Loucy (cell line): ENCODE results near the gene CCDC102B.

Experiments
- EZH2phosphoT487 ChIP-seq: fragments of 200-600 bp; IDR thresholded peaks from 2 replicates; pipeline ENCODE4 v1.6.1; 2018; ENCODE audit warnings: antibody characterized with exemption, mild to moderate bottlenecking, moderate library complexity, borderline replicate concordance
- TF ChIP-seq, protein P1 (sequence below): fragments of 200-600 bp; sonication (generic); conservative IDR thresholded peaks from 2 replicates; pipeline ENCODE4 v1.5.1; 2014; ENCODE audit warnings: mild to moderate bottlenecking, antibody characterized with exemption, low read length

DNA sequence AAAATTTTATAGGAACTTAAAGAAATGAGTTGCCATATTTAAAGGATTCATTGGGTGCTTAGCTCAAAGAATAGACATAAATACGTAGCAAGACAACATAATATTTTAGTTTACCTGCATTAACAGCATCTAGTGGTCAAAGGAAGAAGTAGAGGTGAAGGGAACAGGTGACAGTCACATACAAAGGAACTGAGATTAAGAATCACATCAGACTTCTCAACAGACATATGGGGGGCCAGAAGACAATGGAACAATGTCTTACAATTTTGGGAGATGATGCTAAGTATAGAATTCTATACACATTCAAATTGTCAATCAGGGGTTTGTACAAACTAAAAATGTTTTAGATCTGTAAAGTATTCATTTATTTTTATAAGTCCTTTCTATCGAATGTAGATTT, 38.6 kb upstream of the CCDC102B start:
- no peak for TF ChIP-seq EZH2phosphoT487
- TF ChIP-seq, protein P1, sequence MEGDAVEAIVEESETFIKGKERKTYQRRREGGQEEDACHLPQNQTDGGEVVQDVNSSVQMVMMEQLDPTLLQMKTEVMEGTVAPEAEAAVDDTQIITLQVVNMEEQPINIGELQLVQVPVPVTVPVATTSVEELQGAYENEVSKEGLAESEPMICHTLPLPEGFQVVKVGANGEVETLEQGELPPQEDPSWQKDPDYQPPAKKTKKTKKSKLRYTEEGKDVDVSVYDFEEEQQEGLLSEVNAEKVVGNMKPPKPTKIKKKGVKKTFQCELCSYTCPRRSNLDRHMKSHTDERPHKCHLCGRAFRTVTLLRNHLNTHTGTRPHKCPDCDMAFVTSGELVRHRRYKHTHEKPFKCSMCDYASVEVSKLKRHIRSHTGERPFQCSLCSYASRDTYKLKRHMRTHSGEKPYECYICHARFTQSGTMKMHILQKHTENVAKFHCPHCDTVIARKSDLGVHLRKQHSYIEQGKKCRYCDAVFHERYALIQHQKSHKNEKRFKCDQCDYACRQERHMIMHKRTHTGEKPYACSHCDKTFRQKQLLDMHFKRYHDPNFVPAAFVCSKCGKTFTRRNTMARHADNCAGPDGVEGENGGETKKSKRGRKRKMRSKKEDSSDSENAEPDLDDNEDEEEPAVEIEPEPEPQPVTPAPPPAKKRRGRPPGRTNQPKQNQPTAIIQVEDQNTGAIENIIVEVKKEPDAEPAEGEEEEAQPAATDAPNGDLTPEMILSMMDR, result no peak
